ENCODE results near the gene CPA2. TPM values are rescaled to one million over a fixed set of nuclear protein-coding genes. Genes with fewer than 3 reads are reported as not detected.

The CPA2 gene
- total RNA-seq, 2 experiments from 2014 or later, result not detected

GRCh38 chr7:130329681-130330080 lies 63.0 kb downstream of the CPA2 start:
- no peaks in the 10 kb centered on the region for H3K4me1 ChIP-seq (ENCODE audit: insufficient read depth, low read length)
- Mint-ChIP-seq H3K27ac (no peak overlapping the region), H3K4me3 (no peak overlapping the region), H3K4me1 (ENCODE audit: low read depth) (no peaks in the 10 kb centered on the region), H3K36me3 (ENCODE audit: low read depth) (no peaks in the 10 kb centered on the region), H3K9me3 (no peaks in the 10 kb centered on the region), H3K27me3 (no peaks in the 10 kb centered on the region)
- no peak for ATAC-seq (ENCODE audit: poor library complexity)
- intact Hi-C loops (cut with DNase I, micrococcal nuclease), result no loop called here
- CTCF ChIA-PET, result no interaction called here
- TF ChIP-seq, protein P1, sequence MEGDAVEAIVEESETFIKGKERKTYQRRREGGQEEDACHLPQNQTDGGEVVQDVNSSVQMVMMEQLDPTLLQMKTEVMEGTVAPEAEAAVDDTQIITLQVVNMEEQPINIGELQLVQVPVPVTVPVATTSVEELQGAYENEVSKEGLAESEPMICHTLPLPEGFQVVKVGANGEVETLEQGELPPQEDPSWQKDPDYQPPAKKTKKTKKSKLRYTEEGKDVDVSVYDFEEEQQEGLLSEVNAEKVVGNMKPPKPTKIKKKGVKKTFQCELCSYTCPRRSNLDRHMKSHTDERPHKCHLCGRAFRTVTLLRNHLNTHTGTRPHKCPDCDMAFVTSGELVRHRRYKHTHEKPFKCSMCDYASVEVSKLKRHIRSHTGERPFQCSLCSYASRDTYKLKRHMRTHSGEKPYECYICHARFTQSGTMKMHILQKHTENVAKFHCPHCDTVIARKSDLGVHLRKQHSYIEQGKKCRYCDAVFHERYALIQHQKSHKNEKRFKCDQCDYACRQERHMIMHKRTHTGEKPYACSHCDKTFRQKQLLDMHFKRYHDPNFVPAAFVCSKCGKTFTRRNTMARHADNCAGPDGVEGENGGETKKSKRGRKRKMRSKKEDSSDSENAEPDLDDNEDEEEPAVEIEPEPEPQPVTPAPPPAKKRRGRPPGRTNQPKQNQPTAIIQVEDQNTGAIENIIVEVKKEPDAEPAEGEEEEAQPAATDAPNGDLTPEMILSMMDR (IDR thresholded peaks at IDR 0.05), result no peak
- no peaks in the 10 kb centered on the region for H3K36me3 ChIP-seq (ENCODE audit: insufficient read depth, low read length)
- H3K27me3 ChIP-seq (ENCODE audit: control insufficient read depth in 1 of 2, insufficient read depth in 2 of 2, low read length in 2 of 2), result no peaks in the 10 kb centered on the region
- no peaks in the 10 kb centered on the region for H3K9me3 ChIP-seq (ENCODE audit: control insufficient read depth in 1 of 2, insufficient read depth in 1 of 2, low read length in 2 of 2)
- no peak for DNase-seq
- H3K27ac ChIP-seq (ENCODE audit: low read depth in 1 of 2, low read length in 2 of 2), result no peak overlapping the region
- H3K4me3 ChIP-seq (ENCODE audit: low read length), result no peak overlapping the region
- POLR2A ChIA-PET, result no interaction called here

GRCh38 chr7:130332259-130333053 lies 65.8 kb downstream of the CPA2 start:
- ATAC-seq (ENCODE audit: poor library complexity) (no peak), DNase-seq (no peak)
- H3K27me3 Mint-ChIP-seq, result no peaks in the 10 kb centered on the region
- H3K4me3 ChIP-seq (ENCODE audit: low read length), result no peak overlapping the region
- ChIA-PET POLR2A (no interaction called here), CTCF (no interaction called here)
- no peaks in the 10 kb centered on the region for H3K36me3 ChIP-seq (ENCODE audit: insufficient read depth, low read length)
- no peaks in the 10 kb centered on the region for H3K4me1 ChIP-seq (ENCODE audit: insufficient read depth, low read length)
- intact Hi-C loops (cut with DNase I, micrococcal nuclease), result no loop called here
- TF ChIP-seq, protein P1 (IDR thresholded peaks at IDR 0.05), result no peak
- H3K9me3 Mint-ChIP-seq, result no peaks in the 10 kb centered on the region
- H3K9me3 ChIP-seq (ENCODE audit: control insufficient read depth in 1 of 2, insufficient read depth in 1 of 2, low read length in 2 of 2), result no peaks in the 10 kb centered on the region
- H3K27ac ChIP-seq (ENCODE audit: low read depth in 1 of 2, low read length in 2 of 2), result no peak overlapping the region
- no peak overlapping the region for H3K4me3 Mint-ChIP-seq
- no peaks in the 10 kb centered on the region for H3K36me3 Mint-ChIP-seq (ENCODE audit: low read depth)
- no peaks in the 10 kb centered on the region for H3K27me3 ChIP-seq (ENCODE audit: control insufficient read depth in 1 of 2, insufficient read depth in 2 of 2, low read length in 2 of 2)
- H3K4me1 Mint-ChIP-seq (ENCODE audit: low read depth), result no peaks in the 10 kb centered on the region
- H3K27ac Mint-ChIP-seq, result no peak overlapping the region

DNA sequence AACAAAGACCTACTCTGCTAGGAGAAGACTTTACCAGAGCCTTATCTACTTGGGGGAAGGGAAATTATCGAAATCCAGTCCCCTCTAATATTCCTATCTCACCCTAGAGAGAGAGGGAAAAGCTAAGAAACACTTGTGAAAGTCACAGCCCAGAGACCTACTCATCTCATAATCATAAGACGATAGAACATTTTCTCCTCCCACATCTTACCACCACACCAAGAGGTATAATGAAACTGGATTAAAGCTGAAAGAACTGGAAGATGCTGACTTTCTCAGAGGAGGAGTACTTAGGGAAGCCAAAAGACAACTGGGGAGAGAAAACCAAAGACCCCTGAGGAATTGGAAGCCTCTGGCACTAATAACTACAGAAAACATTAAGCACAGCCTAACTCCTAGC lies 67.2 kb downstream of the CPA2 start:
- no peak overlapping the region for H3K27ac ChIP-seq (ENCODE audit: low read depth in 1 of 2, low read length in 2 of 2)
- H3K27me3 ChIP-seq (ENCODE audit: control insufficient read depth in 1 of 2, insufficient read depth in 2 of 2, low read length in 2 of 2), result no peaks in the 10 kb centered on the region
- TF ChIP-seq, protein P1 (IDR thresholded peaks at IDR 0.05), result no peak
- DNase-seq (no peak), ATAC-seq (ENCODE audit: poor library complexity) (no peak)
- no peaks in the 10 kb centered on the region for H3K36me3 ChIP-seq (ENCODE audit: insufficient read depth, low read length)
- H3K4me3 Mint-ChIP-seq, result no peak overlapping the region
- H3K4me1 Mint-ChIP-seq (ENCODE audit: low read depth), result no peaks in the 10 kb centered on the region
- intact Hi-C loops (cut with DNase I, micrococcal nuclease), result no loop called here
- H3K27me3 Mint-ChIP-seq, result no peaks in the 10 kb centered on the region
- H3K4me1 ChIP-seq (ENCODE audit: insufficient read depth, low read length), result no peaks in the 10 kb centered on the region
- ChIA-PET POLR2A (no interaction called here), CTCF (no interaction called here)
- H3K4me3 ChIP-seq (ENCODE audit: low read length), result no peak overlapping the region
- no peaks in the 10 kb centered on the region for H3K9me3 ChIP-seq (ENCODE audit: control insufficient read depth in 1 of 2, insufficient read depth in 1 of 2, low read length in 2 of 2)
- H3K27ac Mint-ChIP-seq, result no peak overlapping the region
- no peaks in the 10 kb centered on the region for H3K36me3 Mint-ChIP-seq (ENCODE audit: low read depth)
- no peaks in the 10 kb centered on the region for H3K9me3 Mint-ChIP-seq

Data from CD4-positive, alpha-beta T cell (primary cell).